Measurements from ENCODE around the gene NMUR2.

NMUR2 gene, protein sequence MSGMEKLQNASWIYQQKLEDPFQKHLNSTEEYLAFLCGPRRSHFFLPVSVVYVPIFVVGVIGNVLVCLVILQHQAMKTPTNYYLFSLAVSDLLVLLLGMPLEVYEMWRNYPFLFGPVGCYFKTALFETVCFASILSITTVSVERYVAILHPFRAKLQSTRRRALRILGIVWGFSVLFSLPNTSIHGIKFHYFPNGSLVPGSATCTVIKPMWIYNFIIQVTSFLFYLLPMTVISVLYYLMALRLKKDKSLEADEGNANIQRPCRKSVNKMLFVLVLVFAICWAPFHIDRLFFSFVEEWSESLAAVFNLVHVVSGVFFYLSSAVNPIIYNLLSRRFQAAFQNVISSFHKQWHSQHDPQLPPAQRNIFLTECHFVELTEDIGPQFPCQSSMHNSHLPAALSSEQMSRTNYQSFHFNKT

DNA sequence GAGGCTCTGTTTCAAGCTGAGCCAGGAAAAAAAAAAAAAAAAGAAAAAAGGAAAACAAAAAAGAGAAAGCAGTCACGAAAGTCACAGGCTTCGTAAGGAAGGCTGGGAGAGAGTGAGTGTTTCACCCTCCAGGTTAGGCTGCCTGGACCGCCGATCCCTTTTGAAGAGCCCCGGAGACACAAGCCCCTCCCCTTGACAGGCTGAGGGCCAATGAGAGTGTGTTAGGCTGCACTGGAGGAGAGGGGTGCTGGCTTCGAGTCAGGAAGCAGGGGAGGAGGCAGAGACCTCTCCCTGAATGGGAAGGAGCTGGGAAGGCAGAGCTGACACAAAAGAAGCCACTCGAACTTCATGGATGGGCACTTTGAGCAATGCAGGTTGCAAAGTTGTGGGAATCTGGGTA is at the start of gene NMUR2:
Gene NMUR2 (minus strand): TSS at position 135 of the 400 bp plus-strand sequence. CDS start 166 bp downstream, outside the sequence.
- no peak for DNase-seq

DNA sequence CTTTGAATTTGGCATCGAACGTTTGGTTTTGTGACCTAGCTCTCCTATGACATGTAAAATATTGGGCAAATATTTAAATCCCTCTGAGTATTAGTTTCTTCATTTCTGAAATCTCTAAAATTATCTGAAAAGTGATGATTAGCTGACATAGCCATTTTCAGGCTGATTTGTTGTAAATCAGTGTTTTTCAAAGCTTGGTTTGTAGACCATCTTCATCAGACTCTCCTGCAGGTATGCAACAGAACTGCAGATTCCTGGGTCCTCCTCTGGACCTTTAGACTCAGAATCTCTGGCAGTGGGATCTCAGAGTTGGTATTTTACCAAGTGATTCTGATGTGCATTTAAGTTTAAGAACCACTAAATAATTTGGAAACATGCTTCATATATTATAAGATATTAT is 38.9 kb upstream of the NMUR2 start:
- no peak for DNase-seq

DNA sequence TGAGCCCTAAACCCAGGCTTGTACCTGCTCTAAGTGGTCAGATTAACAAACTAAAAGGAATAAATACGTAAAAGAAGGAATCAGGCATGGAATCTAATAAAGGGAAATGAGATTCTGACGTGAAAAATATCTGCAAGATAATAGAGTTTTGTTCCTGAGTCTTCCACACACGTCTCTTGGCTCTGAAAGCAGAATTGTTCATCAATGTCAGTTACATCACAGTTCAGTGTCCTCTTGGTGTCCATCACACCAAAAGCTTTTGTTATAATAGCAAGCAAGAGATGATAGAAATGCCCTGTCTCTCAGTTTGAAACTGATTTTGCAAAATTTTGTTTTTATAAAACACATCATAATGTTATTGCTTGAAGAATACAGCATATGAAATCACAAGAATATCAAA is 34.7 kb upstream of the NMUR2 start:
- no peak for DNase-seq

DNA sequence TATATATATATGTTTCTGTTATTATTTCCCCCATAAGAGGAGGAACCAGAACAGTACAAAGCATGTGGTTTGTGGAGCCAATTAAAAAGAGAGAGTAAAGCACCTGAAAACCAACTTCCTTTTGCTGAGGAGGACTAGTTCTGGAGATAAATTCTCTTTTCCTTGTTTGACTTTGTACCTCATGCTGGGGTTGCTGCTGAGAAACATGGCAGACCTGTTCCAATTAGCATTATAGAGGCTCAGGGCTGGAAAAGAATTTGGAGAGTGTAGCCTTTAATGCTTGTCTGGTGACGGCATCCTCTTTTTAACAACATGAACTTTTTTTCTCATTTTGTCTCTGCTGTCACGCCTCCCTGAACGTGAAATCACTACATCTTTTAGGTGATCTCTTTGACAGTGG is 32.8 kb upstream of the NMUR2 start:
- no peak for DNase-seq

DNA sequence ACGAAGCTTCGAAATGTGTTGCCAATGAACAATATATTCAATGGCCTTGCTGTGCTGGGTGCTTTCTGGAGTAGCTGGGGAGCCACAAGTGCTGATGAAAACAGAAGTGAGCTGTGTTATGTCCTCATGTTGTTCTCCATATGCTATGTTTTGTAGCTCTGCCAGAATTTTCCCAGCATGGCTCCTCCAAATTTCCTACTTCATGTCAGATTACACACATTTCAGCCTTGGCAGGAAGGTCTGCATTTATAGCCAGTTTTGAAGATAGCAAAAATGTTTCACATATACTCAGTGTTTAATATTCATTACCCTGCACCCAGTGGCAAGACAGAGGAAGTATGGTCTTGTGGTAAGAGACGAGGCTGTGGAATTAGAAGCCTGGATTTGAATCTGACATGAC is 22.6 kb upstream of the NMUR2 start:
- DNase-seq: no peak

DNA sequence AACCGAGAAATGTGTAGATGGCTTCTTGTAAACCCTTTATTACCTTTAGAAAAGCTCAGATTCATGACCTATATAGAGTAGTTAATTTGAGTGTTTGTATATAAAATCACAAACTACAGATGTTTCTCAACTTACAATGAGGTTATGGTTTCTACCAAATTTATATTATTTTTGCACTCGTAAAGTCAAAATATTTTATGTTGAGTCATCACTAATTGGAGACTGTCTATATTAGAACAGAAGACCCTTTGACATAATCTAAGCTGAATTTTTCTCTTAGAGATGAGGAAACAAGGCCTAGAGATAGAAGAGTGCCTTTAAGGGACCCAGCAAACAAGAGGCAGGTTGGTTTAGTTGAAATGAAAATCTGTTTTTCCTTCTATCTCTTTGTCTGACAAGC is 20.0 kb upstream of the NMUR2 start:
- no peak for DNase-seq

DNA sequence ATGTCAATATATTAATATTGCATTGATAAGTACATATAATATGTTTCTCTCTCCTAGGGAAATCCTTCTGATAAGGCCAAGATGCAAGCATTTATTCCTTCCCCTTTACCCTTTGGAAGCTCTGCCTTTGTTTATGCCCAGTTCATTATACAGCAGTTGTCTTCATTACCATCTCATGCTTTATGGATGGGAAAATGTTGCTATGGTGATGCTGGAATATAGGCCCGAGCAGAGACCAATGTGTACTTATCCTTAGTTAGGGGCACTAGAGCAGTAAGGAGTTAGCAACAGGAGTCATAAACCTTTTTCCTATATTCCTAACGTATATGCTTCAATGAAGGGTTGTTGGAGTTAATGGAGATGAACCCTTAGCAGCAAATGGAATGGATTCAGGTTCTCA is 19.4 kb upstream of the NMUR2 start:
- DNase-seq: no peak

DNA sequence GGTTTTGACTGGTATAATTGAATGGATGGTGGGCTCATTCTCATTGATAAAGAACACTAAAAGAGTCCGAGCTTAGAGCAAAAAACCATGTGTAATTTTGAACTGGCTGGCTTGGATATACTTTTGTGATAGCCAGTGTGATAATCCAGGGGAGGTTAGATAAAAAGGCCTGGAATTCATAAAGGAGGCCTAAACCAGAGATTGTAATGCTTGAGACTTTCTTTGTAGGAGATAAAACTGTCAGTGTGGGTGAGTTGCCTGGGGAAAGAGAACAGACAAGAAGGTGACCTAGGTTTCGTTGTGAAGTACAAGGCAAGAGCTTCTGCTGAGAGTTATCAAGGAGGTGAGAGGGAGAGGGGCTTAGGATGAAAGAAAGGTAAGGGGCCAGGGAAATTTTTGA is 17.0 kb upstream of the NMUR2 start:
- no peak for DNase-seq

DNA sequence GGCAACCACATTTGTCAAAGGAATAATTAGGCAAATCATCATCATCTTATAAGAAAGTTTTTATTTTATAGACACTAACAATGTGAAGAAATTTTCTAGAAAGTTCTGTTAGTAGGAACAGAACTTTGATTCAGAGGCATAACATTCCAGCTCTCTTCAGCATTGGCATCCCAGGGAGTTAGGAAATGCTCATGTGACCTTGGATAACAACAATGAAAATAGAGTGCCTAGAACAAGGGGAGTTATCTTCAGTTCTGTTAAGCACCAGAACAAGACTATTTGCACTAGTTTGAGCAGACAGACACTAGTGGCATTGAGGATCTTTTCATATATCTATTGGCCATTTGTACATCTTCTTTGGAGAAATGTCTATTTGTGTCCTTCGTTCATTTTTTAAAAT is 7.0 kb upstream of the NMUR2 start:
- DNase-seq: no peak

DNA sequence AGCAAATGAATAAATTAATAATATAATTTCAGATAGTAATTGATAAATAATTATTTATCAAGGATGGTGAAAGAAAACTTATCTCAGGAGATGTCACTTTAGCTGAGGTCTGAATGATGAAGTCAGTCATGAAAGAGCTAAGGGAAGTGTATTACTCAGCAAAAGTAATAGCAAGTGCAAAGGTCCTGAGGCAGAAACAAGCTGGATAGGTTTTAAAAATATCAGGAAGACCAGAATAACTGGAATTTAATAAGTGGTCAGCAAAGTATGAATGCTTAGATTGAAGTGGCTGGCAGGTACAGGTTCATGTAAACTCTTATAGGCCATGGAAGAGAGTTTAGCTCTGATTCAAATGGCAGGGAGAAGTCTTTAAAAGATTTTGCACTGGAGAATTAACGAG is 1.0 kb upstream of the NMUR2 start:
- no peak for DNase-seq

DNA sequence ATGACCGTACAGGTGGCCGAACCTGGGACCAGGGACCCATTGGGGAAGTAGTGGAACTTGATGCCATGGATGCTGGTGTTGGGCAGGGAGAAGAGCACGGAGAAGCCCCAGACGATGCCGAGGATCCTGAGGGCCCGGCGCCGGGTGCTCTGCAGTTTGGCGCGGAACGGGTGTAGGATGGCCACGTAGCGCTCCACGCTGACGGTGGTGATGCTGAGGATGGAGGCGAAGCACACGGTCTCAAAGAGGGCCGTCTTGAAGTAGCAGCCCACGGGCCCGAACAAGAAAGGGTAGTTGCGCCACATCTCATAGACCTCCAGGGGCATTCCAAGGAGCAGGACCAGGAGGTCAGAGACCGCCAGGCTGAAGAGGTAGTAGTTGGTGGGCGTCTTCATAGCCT is 585 bp downstream of the NMUR2 start:
- DNase-seq: no peak

DNA sequence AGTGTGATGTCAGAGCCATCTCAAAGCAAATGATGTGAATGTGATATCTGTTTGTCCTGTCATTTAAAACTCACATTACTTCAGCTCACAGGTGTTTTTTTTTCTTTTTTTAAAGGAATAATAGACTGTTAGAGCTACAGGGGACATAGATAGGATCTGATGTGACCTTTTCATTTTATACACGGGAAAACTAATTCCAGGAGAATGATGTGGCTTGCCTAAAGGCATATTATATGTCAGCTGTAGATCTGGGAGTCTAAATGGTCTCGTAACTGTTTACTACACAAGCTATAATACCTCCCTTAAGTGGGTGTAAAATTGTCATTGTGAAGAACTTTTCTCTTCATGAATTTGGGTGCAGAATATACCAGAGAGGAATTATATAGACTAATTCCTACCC is 2.0 kb downstream of the NMUR2 start:
- no peak for DNase-seq

DNA sequence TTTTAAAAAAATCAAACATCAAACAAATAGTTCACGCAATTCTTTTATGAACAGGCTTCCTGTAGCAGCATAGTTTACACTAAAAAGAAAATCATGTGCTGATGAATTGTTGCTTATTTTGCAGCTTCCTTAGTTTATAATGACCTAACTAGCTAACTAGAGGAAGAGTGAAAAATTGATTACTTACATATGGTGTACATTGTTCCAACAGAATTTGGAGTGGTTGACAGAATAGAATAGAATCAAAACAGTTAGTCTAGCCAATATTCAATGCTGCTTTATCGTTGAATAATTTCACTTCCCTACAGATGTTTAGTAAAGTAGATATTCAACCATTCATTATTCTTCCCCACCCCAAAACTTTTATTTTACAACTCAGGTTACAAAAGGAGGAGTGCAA is 4.2 kb downstream of the NMUR2 start:
- no peak for DNase-seq

DNA sequence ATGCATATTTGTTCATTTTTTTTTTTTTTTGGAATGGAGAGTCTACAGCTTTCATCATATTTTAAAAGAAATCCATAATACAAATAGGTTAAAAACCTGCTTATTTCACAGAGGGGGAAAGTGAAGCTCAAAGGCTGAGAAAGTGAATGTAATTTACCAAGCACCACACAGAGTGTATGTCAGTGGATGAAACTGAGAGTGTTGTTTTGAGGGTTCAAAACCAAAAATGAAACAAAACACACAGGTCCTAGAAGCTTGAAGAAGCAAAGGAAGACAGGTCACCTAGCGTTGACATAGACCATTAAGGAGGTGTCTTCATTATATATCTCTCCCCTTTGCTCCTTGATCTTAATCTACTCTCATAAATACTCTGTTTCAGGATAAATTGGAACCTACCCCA is 7.5 kb downstream of the NMUR2 start:
- DNase-seq: no peak

DNA sequence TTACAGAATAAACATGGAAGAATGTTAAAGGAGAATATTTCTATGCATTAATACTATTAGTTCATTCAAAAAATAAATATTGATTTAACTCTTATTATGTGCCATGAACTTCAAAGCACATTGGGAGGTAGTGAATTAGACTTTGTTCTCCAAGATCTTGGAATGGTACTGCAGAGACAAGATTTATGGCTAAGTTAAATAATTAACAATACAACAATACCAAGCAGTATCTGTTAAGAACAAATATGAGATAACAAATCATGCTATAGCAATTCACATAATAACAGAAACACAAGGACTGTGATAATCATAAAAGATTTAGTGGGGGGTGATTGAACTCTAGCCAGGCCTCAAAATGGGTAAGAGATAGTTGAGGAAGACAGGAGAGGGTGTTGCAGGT is 11.6 kb downstream of the NMUR2 start:
- no peak for DNase-seq

DNA sequence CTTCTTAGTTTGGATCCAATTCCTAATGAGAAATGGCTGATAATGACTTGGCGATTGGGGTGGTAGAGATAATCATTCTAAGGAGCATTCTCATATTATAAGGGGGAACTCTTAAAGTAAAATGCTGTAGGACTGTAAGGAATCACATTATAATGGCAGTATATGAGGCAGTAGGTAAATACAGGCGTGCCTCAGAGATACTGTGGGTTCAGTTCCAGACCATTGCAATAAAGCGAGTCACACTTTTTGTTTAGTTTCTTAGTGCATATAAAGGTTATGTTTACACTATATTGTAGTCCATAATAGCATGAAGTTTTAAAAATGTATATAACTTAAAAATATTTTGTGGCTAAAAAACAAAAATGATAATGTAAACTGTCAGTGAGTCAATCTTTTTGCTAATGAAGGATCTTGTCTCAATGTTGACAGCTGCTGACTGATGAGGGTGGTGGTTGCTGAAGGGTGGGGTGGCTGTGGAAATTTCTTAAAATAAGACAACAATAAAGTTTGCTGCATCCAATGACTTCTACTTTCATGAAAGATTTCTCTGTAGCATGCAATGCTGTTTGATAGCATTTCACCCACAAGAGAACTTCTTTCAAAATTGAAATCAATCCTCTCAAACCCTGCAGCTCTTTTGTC is 15.8 kb downstream of the NMUR2 start:
- DNase-seq: no peak

DNA sequence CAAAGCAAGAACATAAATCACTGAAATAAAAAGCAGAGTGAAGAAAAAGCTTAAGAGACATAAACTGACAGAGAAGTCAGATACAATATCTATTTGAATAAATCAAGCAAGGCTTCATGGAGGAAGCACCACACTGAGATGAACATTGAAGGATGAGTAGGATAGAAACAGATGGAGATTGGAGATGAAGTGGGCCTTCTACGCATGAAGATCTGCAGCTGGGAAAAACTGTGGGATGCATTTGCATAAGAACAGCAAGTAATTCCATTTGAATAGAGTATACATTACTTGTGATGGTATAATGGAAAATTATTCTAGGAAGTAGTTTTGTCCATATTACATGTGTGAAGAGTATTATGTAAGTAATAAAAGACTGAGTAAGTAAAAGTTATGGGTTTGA is 16.5 kb downstream of the NMUR2 start:
- DNase-seq: no peak

DNA sequence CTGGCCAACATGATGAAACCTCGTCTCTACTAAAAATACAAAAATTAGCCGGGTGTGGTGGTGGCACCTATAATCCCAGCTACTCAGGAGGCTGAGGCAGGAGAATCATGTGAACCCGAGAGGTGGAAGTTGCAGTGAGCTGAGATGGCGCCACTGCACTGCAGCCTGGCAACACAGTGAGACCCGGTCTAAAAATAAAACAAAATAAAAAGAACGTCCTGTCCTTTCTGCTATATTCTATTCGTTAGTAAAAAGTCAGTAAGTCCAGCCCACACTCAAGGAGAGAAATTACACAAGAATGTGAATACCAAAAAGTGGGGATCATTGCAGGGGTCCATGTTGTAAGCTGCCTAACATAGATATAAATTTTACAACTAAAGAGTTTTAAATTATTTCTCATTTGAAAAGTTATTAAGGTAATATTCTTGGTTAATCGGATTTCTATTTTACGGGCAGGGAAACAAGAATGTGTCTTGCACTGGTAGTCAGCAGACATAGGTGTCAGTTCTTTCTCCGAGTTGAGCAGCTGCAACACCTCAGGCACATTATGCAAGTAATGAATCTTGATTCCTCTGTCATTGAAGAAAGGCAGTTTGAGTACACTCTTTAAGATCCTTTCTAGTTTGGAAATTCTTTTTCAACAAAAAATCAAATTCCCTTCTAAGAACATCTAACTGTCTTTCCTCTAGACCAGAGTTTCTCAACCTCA is 24.5 kb downstream of the NMUR2 start:
- DNase-seq: no peak

DNA sequence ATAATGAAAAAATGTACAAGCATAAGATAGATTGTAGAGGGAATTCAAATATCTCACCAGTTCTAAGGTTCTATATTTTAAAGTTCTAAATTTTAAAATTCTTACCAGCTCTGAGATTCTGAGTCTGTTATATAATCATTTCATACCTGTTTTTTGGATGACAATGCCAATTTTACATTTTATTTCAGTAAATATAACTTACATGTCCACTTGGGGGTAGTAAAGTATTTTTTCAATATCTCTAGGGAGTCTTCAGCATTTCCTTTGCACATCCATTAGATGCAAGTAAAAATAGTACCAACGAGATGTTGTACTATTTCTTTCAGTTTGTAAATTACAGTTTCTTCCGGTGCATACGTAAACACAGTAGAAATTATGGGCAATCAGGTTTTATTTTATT is 25.7 kb downstream of the NMUR2 start:
- no peak for DNase-seq

DNA sequence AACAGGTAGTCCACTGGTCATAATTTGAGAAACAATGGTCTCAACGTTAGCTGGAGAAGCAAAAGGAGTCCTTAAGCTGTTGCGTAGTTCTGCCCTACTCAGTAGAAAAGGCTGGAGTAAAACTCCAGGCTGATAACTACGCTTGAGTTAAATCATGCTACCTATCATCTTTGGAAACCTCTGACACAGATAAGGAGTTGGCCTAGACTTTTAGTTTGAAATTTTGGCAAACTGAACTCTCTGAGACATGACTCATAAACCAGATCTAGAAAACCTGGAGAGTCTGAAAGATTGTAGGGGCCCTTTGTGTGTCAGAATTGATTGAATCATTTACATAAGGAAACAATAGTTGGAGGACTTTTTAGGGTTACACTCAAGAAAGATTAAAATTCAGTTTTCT is 26.3 kb downstream of the NMUR2 start:
- DNase-seq: no peak

DNA sequence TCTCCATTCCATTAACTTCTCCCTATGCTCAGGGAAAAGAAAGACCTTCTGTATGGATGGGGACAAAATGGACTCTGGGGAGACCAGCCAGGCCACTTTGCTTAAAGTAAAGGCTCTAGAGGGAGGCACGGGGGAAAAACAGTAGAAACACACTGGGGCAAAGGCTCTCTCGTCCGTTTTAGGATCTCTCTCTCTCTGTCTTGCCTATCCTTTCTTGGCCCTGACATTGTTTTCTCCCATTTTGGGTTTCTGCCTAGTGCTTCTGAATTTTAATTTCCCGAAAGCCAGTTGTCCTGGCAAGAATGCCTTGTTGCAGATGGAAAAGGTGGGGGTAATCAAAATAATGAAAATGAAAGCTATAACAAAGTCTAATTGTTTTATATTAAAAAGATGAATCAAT is 28.2 kb downstream of the NMUR2 start:
- no peak for DNase-seq

DNA sequence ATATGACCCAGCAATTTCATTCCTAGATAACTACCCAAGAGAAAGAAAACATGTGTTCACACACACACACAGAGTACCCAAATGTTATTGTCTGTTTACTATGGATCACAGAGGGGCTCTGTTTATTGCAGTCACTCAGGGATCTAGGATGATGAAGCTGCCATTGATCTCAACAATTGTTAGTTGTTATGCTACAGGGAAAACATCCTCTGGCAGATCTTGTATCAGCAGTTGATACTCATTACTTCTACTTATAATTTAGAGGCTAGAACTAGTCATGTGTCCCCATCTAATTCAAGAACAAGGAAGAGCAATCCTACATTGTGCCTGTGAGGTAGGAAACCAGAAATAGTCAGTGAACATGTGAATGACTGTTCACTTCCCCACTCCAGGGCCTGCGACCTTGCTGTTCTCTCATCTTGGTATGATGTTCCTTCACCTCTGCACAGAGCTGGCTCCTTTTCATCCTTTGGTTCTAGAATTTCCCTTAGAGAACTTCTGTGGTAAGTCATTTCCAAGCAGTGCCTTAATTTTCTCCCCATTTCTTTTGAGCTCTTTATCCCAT is 30.3 kb downstream of the NMUR2 start:
- no peak for DNase-seq

DNA sequence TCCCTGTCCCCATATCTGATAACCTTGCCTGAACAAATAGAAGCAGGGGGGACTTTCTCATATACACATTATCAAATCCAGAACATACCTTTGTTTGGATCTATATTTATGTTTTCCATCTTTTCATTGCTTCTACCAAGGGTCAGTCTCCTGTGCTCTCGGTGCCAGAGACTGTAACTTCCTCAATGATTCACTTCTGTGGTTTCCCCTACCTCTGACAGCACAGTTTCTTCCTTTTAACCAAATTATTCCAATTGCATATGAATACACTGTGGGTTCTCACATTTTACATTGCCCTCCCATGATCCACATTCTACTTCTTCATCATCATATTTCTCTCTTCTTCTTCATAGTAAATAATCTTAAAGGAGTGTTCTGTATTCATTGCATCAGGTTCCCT is 32.2 kb downstream of the NMUR2 start:
- DNase-seq: no peak

DNA sequence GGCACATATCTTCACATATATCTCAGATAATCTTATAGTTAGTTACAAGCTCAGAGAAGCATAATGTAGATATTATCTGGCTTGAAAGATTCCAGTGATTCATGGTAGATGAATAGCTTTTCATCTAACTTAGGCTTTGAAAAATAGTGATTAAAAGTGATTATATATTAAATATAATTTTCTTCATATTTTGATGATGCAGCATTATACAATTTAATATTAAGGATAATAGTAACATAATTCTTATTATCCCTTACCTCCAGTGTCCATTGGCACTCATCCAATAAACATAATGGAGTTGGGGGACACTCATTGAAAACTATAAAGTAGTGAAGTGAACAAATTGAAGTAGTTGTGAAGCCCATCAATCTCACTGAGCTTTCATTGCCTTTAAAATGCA is 35.8 kb downstream of the NMUR2 start:
- no peak for DNase-seq

Data from stimulated activated CD4-positive, alpha-beta T cell treated with anti-CD3 and anti-CD28 coated beads, Interleukin-4, amount 100 ng/mL, for 24 hours (primary cell).